Naive thymus-derived CD4-positive, alpha-beta T cell (primary cell): ENCODE measurements around the gene CMPK1. TPM values are rescaled to one million over a fixed set of nuclear protein-coding genes. Genes with fewer than 3 reads are reported as not detected.
A peak's percentile ranks its signal among the peaks of the same experiment; 100 is the strongest.
"Not testable (repeated sequence)": the region's sequence is repeated elsewhere in the genome, so short reads cannot be mapped to it uniquely, and the experiment has no call there.

Experiments used
- ATAC-seq: fragments of 150-1000 bp; cut with Tn5 transposase; 2 replicates; pipeline ENCODE4 v1.10.0; 2021; ENCODE audit warnings: mild to moderate bottlenecking, moderate library complexity
- CTCF ChIA-PET: fragments of 350-600 bp; sonication (Branson Sonifier 250); formaldehyde crosslinking; loops from one replicate; lab custom pipeline; 2021; ENCODE audit warnings: antibody characterized with exemption; lab: Charles Lee
- POLR2A ChIA-PET: fragments of 350-600 bp; sonication (Branson Sonifier 250); formaldehyde crosslinking; loops from one replicate; lab custom pipeline; 2021; ENCODE audit warnings: antibody characterized with exemption, inconsistent platforms; lab: Charles Lee
- DNase-seq, 9 donors: peaks; one replicate each; pipeline versions ENCODE4 v3.0.0 to v3.0.0-alpha.2; 2020 to 2022; ENCODE audit warnings: mixed read lengths in 1 of 9
- H3K27ac ChIP-seq: one replicate; pipeline ENCODE4 v1.7.0; 2013; ENCODE audit warnings: mild to moderate bottlenecking, low read depth, low read length, moderate library complexity
- H3K27me3 ChIP-seq, 2 donors: one replicate each; pipeline ENCODE4 v1.7.0; 2013; ENCODE audit warnings: low read length in 2 of 2, mild to moderate bottlenecking in 2 of 2, moderate library complexity in 2 of 2; ENCODE audit not compliant: control insufficient read depth in 2 of 2, insufficient read depth in 2 of 2
- H3K36me3 ChIP-seq, 3 experiments: 1 replicate in 2 of 3; 2 replicates in 1 of 3; pipeline ENCODE4 v1.7.0; 2013; ENCODE audit warnings: low read length in 3 of 3, mild to moderate bottlenecking in 3 of 3, moderate library complexity in 1 of 3; ENCODE audit not compliant: insufficient read depth in 3 of 3, control insufficient read depth in 2 of 3
- H3K4me1 ChIP-seq, 2 donors: one replicate each; pipeline ENCODE4 v1.7.0; 2013; ENCODE audit warnings: low read length in 2 of 2, mild to moderate bottlenecking in 2 of 2, moderate library complexity in 1 of 2; ENCODE audit not compliant: control insufficient read depth in 2 of 2, insufficient read depth in 2 of 2
- H3K4me3 ChIP-seq: 2 replicates; pipeline ENCODE4 v1.7.0; 2013; ENCODE audit warnings: mild to moderate bottlenecking, low read length
- H3K9me3 ChIP-seq, 3 experiments: 1 replicate in 2 of 3; 2 replicates in 1 of 3; pipeline ENCODE4 v1.7.0; 2013; ENCODE audit warnings: low read length in 3 of 3; ENCODE audit not compliant: control insufficient read depth in 2 of 3
- H3K27ac Mint-ChIP-seq, 9 donors: one replicate each; pipeline ENCODE4 v1.8.0; 2020 to 2022; ENCODE audit warnings: mixed read lengths in 9 of 9, mild to moderate bottlenecking in 8 of 9, moderate library complexity in 5 of 9, inconsistent platforms in 2 of 9
- H3K27me3 Mint-ChIP-seq, 5 donors: one replicate each; pipeline ENCODE4 v1.8.0; 2021 to 2022; ENCODE audit warnings: mixed read lengths in 5 of 5, mild to moderate bottlenecking in 1 of 5
- H3K36me3 Mint-ChIP-seq, 5 donors: one replicate each; pipeline ENCODE4 v1.8.0; 2020 to 2022; ENCODE audit warnings: mixed read lengths in 5 of 5, mild to moderate bottlenecking in 3 of 5, inconsistent platforms in 1 of 5
- H3K4me1 Mint-ChIP-seq, 7 donors: one replicate each; pipeline ENCODE4 v1.8.0; 2020 to 2022; ENCODE audit warnings: mixed read lengths in 7 of 7, mild to moderate bottlenecking in 3 of 7, inconsistent platforms in 1 of 7
- H3K4me3 Mint-ChIP-seq, 10 donors: one replicate each; pipeline ENCODE4 v1.8.0; 2020 to 2022; ENCODE audit warnings: mild to moderate bottlenecking in 10 of 10, mixed read lengths in 10 of 10, moderate library complexity in 6 of 10, inconsistent platforms in 2 of 10
- H3K9me3 Mint-ChIP-seq, 11 donors: one replicate each; pipeline ENCODE4 v1.8.0; 2020 to 2022; ENCODE audit warnings: mixed read lengths in 11 of 11, mild to moderate bottlenecking in 4 of 11, inconsistent platforms in 1 of 11, moderate library complexity in 1 of 11
- intact Hi-C, 2 donors: fragments of 100-400 bp; cut with micrococcal nuclease; formaldehyde crosslinking; loops; one replicate each; pipeline ENCODE4 v1.15.1; 2023
- polyA plus RNA-seq, 2 donors: library from polyadenylated mRNA; unstranded; fragments of 300-500 nt; fragmentation: Illumina TruSeq; gene quantifications; one replicate each; pipeline ENCODE4 v1.2.3, GENCODE V29; 2021
- total RNA-seq, 6 experiments: library from RNA in 5 of 6; stranded (reverse) in 5 of 6; gene quantifications; 1 replicate in 5 of 6; 2 replicates in 1 of 6; pipeline ENCODE4 v1.2.3 and lab custom pipeline; 2021 to 2026

CMPK1 gene
- total and polyA plus RNA-seq, 7 experiments from 2014 or later = 83.2 to 159 (median 134) TPM

GRCh38 chr1:47346979-47347378, 13.4 kb downstream of the CMPK1 start:
- H3K4me3 ChIP-seq, ATAC-seq, H3K36me3 ChIP-seq, H3K27me3 ChIP-seq, POLR2A ChIA-PET, H3K4me1 ChIP-seq, H3K4me3 Mint-ChIP-seq, intact Hi-C loops, H3K9me3 Mint-ChIP-seq, DNase-seq, H3K27ac ChIP-seq, H3K9me3 ChIP-seq, H3K27me3 Mint-ChIP-seq, CTCF ChIA-PET: not testable (repeated sequence)
- Mint-ChIP-seq H3K4me1 (peaks cover 9 to 30% (median 20%) of the 10 kb centered on the region in 7 donors), H3K36me3 (peaks cover 3 to 31% (median 18%) of the 10 kb centered on the region in 5 donors), H3K27ac (peak overlapping the region in 1 of 9 donors; percentile 64)

GRCh38 chr1:47347735-47348134, 14.1 kb downstream of the CMPK1 start:
- peaks cover 10 to 30% (median 24%) of the 10 kb centered on the region in 7 donors for H3K4me1 Mint-ChIP-seq
- no peak overlapping the region for H3K4me3 ChIP-seq
- no peaks in the 10 kb centered on the region for H3K27me3 ChIP-seq
- intact Hi-C loops = no loop called here
- peaks cover 0 to 4% (median 0%) of the 10 kb centered on the region in 3 experiments for H3K36me3 ChIP-seq
- no peak overlapping the region for H3K27ac ChIP-seq
- H3K27ac Mint-ChIP-seq = no peak overlapping the region
- H3K9me3 ChIP-seq = no peaks in the 10 kb centered on the region
- H3K4me3 Mint-ChIP-seq = no peak overlapping the region
- no peak for ATAC-seq
- no peaks in the 10 kb centered on the region for H3K27me3 Mint-ChIP-seq
- CTCF ChIA-PET = no interaction called here
- peaks cover 3 to 31% (median 18%) of the 10 kb centered on the region in 5 donors for H3K36me3 Mint-ChIP-seq
- H3K9me3 Mint-ChIP-seq = no peaks in the 10 kb centered on the region
- no peak for DNase-seq
- POLR2A ChIA-PET = no interaction called here
- H3K4me1 ChIP-seq = no peaks in the 10 kb centered on the region

- intact Hi-C loops = no loop called here
- CTCF ChIA-PET = no interaction called here
- POLR2A ChIA-PET = no interaction called here
- H3K27ac Mint-ChIP-seq = no peak overlapping the region
- Histone ChIP-seq H3K27ac (no peak overlapping the region), H3K4me1 (no peaks in the 10 kb centered on the region), H3K36me3 (peaks cover 0 to 4% (median 0%) of the 10 kb centered on the region in 3 experiments), H3K27me3 (no peaks in the 10 kb centered on the region), H3K4me3 (no peak overlapping the region), H3K9me3 (no peaks in the 10 kb centered on the region)
- no peaks in the 10 kb centered on the region for H3K9me3 Mint-ChIP-seq
- DNase-seq (no peak), ATAC-seq (no peak)
- no peaks in the 10 kb centered on the region for H3K27me3 Mint-ChIP-seq
- peaks cover 10 to 32% (median 24%) of the 10 kb centered on the region in 7 donors for H3K4me1 Mint-ChIP-seq
- peaks cover 3 to 31% (median 18%) of the 10 kb centered on the region in 5 donors for H3K36me3 Mint-ChIP-seq
- H3K4me3 Mint-ChIP-seq = no peak overlapping the region
Observed at GRCh38 chr1:47348246-47348645, 14.7 kb downstream of the CMPK1 start.

GRCh38 chr1:47351305-47351704, 17.7 kb downstream of the CMPK1 start:
- CTCF ChIA-PET = no interaction called here
- intact Hi-C loops = no loop called here

GRCh38 chr1:47361380-47361779, 27.8 kb downstream of the CMPK1 start:
- ChIA-PET POLR2A (no interaction called here), CTCF (no interaction called here)
- intact Hi-C loops = no loop called here

More at GRCh38 chr1:47351305-47351704, 17.7 kb downstream of the CMPK1 start:
- H3K4me3 ChIP-seq = no peak overlapping the region
- H3K27ac ChIP-seq = no peak overlapping the region
- H3K9me3 ChIP-seq = no peaks in the 10 kb centered on the region
- POLR2A ChIA-PET = no interaction called here
- Mint-ChIP-seq H3K4me1 (peaks cover 9 to 34% (median 26%) of the 10 kb centered on the region in 7 donors), H3K36me3 (peaks cover 3 to 22% (median 10%) of the 10 kb centered on the region in 5 donors), H3K27me3 (no peaks in the 10 kb centered on the region), H3K4me3 (no peak overlapping the region), H3K9me3 (no peaks in the 10 kb centered on the region), H3K27ac (peak overlapping the region in 1 of 9 donors; percentile 70)
- peaks cover 0 to 3% (median 0%) of the 10 kb centered on the region in 3 experiments for H3K36me3 ChIP-seq
- no peak for DNase-seq
- H3K27me3 ChIP-seq = no peaks in the 10 kb centered on the region
- no peaks in the 10 kb centered on the region for H3K4me1 ChIP-seq
- ATAC-seq = no peak

GRCh38 chr1:47362828-47363227, 29.2 kb downstream of the CMPK1 start:
- H3K9me3 ChIP-seq = no peaks in the 10 kb centered on the region
- H3K4me1 ChIP-seq = no peaks in the 10 kb centered on the region
- H3K4me3 Mint-ChIP-seq = no peak overlapping the region

More at GRCh38 chr1:47361380-47361779, 27.8 kb downstream of the CMPK1 start:
- Mint-ChIP-seq H3K4me3 (no peak overlapping the region), H3K36me3 (peaks cover 0 to 8% (median 0%) of the 10 kb centered on the region in 5 donors), H3K27ac (no peak overlapping the region), H3K9me3 (no peaks in the 10 kb centered on the region), H3K4me1 (peaks cover 8 to 20% (median 16%) of the 10 kb centered on the region in 7 donors), H3K27me3 (no peaks in the 10 kb centered on the region)
- H3K27me3 ChIP-seq = no peaks in the 10 kb centered on the region
- DNase-seq (no peak), ATAC-seq (no peak)
- no peaks in the 10 kb centered on the region for H3K36me3 ChIP-seq
- H3K9me3 ChIP-seq = no peaks in the 10 kb centered on the region
- no peak overlapping the region for H3K4me3 ChIP-seq
- no peaks in the 10 kb centered on the region for H3K4me1 ChIP-seq
- H3K27ac ChIP-seq = no peak overlapping the region

GRCh38 chr1:47367651-47368050, 34.1 kb downstream of the CMPK1 start:
- Mint-ChIP-seq H3K36me3 (peaks cover 0 to 25% (median 17%) of the 10 kb centered on the region in 5 donors), H3K4me3 (no peak overlapping the region), H3K4me1 (peaks cover 5 to 12% (median 10%) of the 10 kb centered on the region in 7 donors), H3K9me3 (peaks cover 0 to 1% (median 0%) of the 10 kb centered on the region in 11 donors), H3K27me3 (no peaks in the 10 kb centered on the region), H3K27ac (no peak overlapping the region)
- no peak for DNase-seq
- Histone ChIP-seq H3K27ac (no peak overlapping the region), H3K27me3 (no peaks in the 10 kb centered on the region), H3K4me1 (no peaks in the 10 kb centered on the region), H3K4me3 (no peak overlapping the region), H3K9me3 (no peaks in the 10 kb centered on the region), H3K36me3 (peaks cover 0 to 19% (median 0%) of the 10 kb centered on the region in 3 experiments)
- ATAC-seq = no peak
- POLR2A ChIA-PET = no interaction called here
- intact Hi-C loops = no loop called here
- CTCF ChIA-PET = no interaction called here

More at GRCh38 chr1:47362828-47363227, 29.2 kb downstream of the CMPK1 start:
- Histone ChIP-seq H3K4me3 (no peak overlapping the region), H3K27me3 (no peaks in the 10 kb centered on the region), H3K36me3 (no peaks in the 10 kb centered on the region), H3K27ac (no peak overlapping the region)
- Mint-ChIP-seq H3K27me3 (no peaks in the 10 kb centered on the region), H3K9me3 (no peaks in the 10 kb centered on the region), H3K36me3 (peaks cover 0 to 8% (median 0%) of the 10 kb centered on the region in 5 donors), H3K27ac (no peak overlapping the region), H3K4me1 (peaks cover 8 to 19% (median 16%) of the 10 kb centered on the region in 7 donors)
- DNase-seq (no peak), ATAC-seq (no peak)
- CTCF ChIA-PET = interaction anchor here (0.6 kb wide), 1 partner anchor 51 kb away, joined by 3 read pairs; no protein-coding TSS in a partner anchor
- intact Hi-C loops = no loop called here
- POLR2A ChIA-PET = no interaction called here
